Ishikawa (cell line): ENCODE results near the gene RIN1.
A peak's percentile ranks its signal among the peaks of the same experiment; 100 is the strongest.

Experiments used
- CEBPB ChIP-seq: IDR thresholded peaks from 2 replicates; pipeline ENCODE4 v1.6.1; 2012
- CREB1 ChIP-seq: IDR thresholded peaks from 2 replicates; pipeline ENCODE4 v1.6.1; 2012; ENCODE audit warnings: low read depth
- EGR1 ChIP-seq: IDR thresholded peaks from 2 replicates; pipeline ENCODE4 v1.6.1; 2012
- EP300 ChIP-seq: IDR thresholded peaks from 2 replicates; pipeline ENCODE4 v1.6.1; 2012; ENCODE audit warnings: borderline replicate concordance
- FOXM1 ChIP-seq: IDR thresholded peaks from 2 replicates; pipeline ENCODE4 v1.6.1; 2012; ENCODE audit warnings: low read depth, borderline replicate concordance
- MAX ChIP-seq: IDR thresholded peaks from 2 replicates; pipeline ENCODE4 v1.6.1; 2012
- NFIC ChIP-seq: IDR thresholded peaks from 2 replicates; pipeline ENCODE4 v1.6.1; 2012
- RAD21 ChIP-seq: IDR thresholded peaks from 2 replicates; pipeline ENCODE4 v1.6.1; 2012; ENCODE audit warnings: low read depth
- REST ChIP-seq: IDR thresholded peaks from 2 replicates; pipeline ENCODE4 v1.6.1; 2012; ENCODE audit warnings: low read depth, mild to moderate bottlenecking
- TAF1 ChIP-seq: IDR thresholded peaks from 2 replicates; pipeline ENCODE4 v1.6.1; 2012; ENCODE audit warnings: low read depth, mild to moderate bottlenecking
- TCF12 ChIP-seq: IDR thresholded peaks from 2 replicates; pipeline ENCODE4 v1.6.1; 2012; ENCODE audit warnings: low read depth
- TEAD4 ChIP-seq: IDR thresholded peaks from 2 replicates; pipeline ENCODE4 v1.6.1; 2012
- USF1 ChIP-seq: IDR thresholded peaks from 2 replicates; pipeline ENCODE4 v1.6.1; 2012
- YY1 ChIP-seq: IDR thresholded peaks from 2 replicates; pipeline ENCODE4 v1.6.1; 2012; ENCODE audit warnings: low read depth
- ZBTB7A ChIP-seq: IDR thresholded peaks from 2 replicates; pipeline ENCODE4 v1.6.1; 2012; ENCODE audit warnings: low read depth

RIN1 gene

GRCh38 chr11:66317723-66318599 lies 18.3 kb downstream of the RIN1 start:
- no peak for TF ChIP-seq ZBTB7A
- TF ChIP-seq RAD21, result no peak
- no peak for TF ChIP-seq REST
- peak; percentile 77 for TF ChIP-seq CEBPB
- no peak for TF ChIP-seq MAX

GRCh38 chr11:66317322-66317722 lies 18.9 kb downstream of the RIN1 start:
- no peak for TF ChIP-seq TCF12
- no peak for TF ChIP-seq CEBPB
- no peak for TF ChIP-seq REST
- TF ChIP-seq TEAD4, result no peak
- TF ChIP-seq YY1, result no peak
- no peak for TF ChIP-seq USF1
- TF ChIP-seq RAD21, result no peak
- TF ChIP-seq EGR1, result no peak
- TF ChIP-seq NFIC, result no peak
- no peak for TF ChIP-seq ZBTB7A
- no peak for TF ChIP-seq FOXM1
- TF ChIP-seq EP300, result no peak
- no peak for TF ChIP-seq MAX
- no peak for TF ChIP-seq CREB1
- TF ChIP-seq TAF1, result no peak

GRCh38 chr11:66316849-66317251 lies 19.4 kb downstream of the RIN1 start, which contains the start of gene CD248:
CD248 (minus strand) TSS chr11:66317044; CDS start chr11:66317027, 17 bp downstream.
- no peak for TF ChIP-seq NFIC
- no peak for TF ChIP-seq MAX
- no peak for TF ChIP-seq TCF12
- no peak for TF ChIP-seq REST
- TF ChIP-seq CREB1, result no peak
- no peak for TF ChIP-seq ZBTB7A
- no peak for TF ChIP-seq TEAD4
- TF ChIP-seq USF1, result no peak
- TF ChIP-seq EP300, result no peak
- no peak for TF ChIP-seq CEBPB
- TF ChIP-seq EGR1, result no peak
- TF ChIP-seq FOXM1, result no peak
- TF ChIP-seq TAF1, result no peak
- TF ChIP-seq YY1, result no peak
- no peak for TF ChIP-seq RAD21
